Activated B cell treated with CpG ODN at 0.5 μM for 24 hours (primary cell): ENCODE data around the gene OR4D2. TPM values are rescaled to one million over a fixed set of nuclear protein-coding genes. Genes with fewer than 3 reads are reported as not detected.

Source experiments
- ATAC-seq: fragments of 200-7000 bp; cut with Tn5 transposase; one replicate; pipeline ENCODE4 v1.10.0; 2021; ENCODE audit warnings: low read depth, mild to moderate bottlenecking, moderate library complexity
- CTCF ChIA-PET: fragments of 350-600 bp; sonication (Branson Sonifier 250); formaldehyde crosslinking; loops from one replicate; lab custom pipeline; 2021; ENCODE audit warnings: antibody characterized with exemption; lab: Charles Lee
- POLR2A ChIA-PET: fragments of 350-600 bp; sonication (Branson Sonifier 250); formaldehyde crosslinking; loops from one replicate; lab custom pipeline; 2021; ENCODE audit warnings: antibody characterized with exemption; lab: Charles Lee
- DNase-seq: peaks from one replicate; pipeline ENCODE4 v3.0.0; 2022
- H3K27ac Mint-ChIP-seq: one replicate; pipeline ENCODE4 v1.8.0; 2020; ENCODE audit warnings: mixed read lengths
- H3K27me3 Mint-ChIP-seq: one replicate; pipeline ENCODE4 v1.8.0; 2021; ENCODE audit warnings: mixed read lengths
- H3K36me3 Mint-ChIP-seq: one replicate; pipeline ENCODE4 v1.8.0; 2021; ENCODE audit warnings: low read depth, mixed read lengths
- H3K4me1 Mint-ChIP-seq: one replicate; pipeline ENCODE4 v1.8.0; 2021; ENCODE audit warnings: mixed read lengths
- H3K4me3 Mint-ChIP-seq: one replicate; pipeline ENCODE4 v1.8.0; 2020; ENCODE audit warnings: mild to moderate bottlenecking, mixed read lengths
- H3K9me3 Mint-ChIP-seq: one replicate; pipeline ENCODE4 v1.8.0; 2020; ENCODE audit warnings: mixed read lengths
- CTCF ChIP-seq: fragments of 200-600 bp; IDR thresholded peaks from one replicate; pipeline ENCODE4 v1.8.0; 2022; ENCODE audit warnings: antibody characterized with exemption, mild to moderate bottlenecking
- intact Hi-C: fragments of 100-400 bp; cut with micrococcal nuclease; formaldehyde crosslinking; loops from one replicate; pipeline ENCODE4 v1.15.1; 2024
- total RNA-seq: library from RNA; stranded (reverse); gene quantifications from 2 replicates; pipeline ENCODE4 v1.2.3, GENCODE V29; 2022

The OR4D2 gene
- total RNA-seq, 1 donor from 2014 or later = not detected

- H3K27ac Mint-ChIP-seq = no peak overlapping the region
- H3K4me1 Mint-ChIP-seq = peaks cover 16% of the 10 kb centered on the region
- no peaks in the 10 kb centered on the region for H3K36me3 Mint-ChIP-seq
- no peak for TF ChIP-seq CTCF
- no peak for ATAC-seq
- DNase-seq = no peak
- no peak overlapping the region for H3K4me3 Mint-ChIP-seq
- H3K9me3 Mint-ChIP-seq = no peaks in the 10 kb centered on the region
- peaks cover 12% of the 10 kb centered on the region for H3K27me3 Mint-ChIP-seq
- intact Hi-C loops = no loop called here
- ChIA-PET POLR2A (no interaction called here), CTCF (no interaction called here)
Observed at GRCh38 chr17:58189436-58190146, 22.8 kb downstream of the OR4D2 start.

DNA sequence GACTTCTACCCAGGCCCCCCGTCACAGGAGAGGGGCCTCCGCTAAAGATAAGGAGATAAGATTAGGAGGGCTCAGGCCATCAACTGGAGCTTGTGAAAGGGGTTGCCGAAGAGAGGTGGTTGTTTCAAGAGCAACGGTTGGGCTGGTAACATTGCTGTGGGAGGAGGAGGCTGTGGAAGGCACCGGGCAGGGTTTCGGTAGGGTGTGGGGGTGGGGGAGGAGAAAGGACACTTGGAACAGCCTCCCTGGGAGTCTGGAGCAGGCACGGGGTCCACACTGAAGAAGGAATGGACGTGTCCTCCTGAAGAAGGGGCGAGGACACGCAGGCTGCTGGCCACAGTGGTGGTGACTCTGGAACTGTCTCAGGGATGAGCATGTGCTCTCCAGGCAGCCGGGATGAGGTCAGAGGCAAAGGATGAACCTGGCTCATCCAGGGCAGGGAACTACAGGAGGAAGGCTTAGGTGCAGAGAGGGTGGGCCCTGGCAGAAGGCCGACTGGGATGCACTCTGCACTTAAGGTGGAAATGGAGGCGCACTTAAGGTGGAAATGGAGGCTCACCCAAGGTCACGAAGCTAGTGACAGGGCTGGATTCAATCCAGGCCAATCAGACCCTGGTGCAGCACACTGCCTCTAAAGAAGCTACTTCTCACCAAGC lies 24.6 kb downstream of the OR4D2 start:
- no peaks in the 10 kb centered on the region for H3K9me3 Mint-ChIP-seq
- no peaks in the 10 kb centered on the region for H3K36me3 Mint-ChIP-seq
- peaks cover 12% of the 10 kb centered on the region for H3K27me3 Mint-ChIP-seq
- ATAC-seq (no peak), DNase-seq (no peak)
- intact Hi-C loops = no loop called here
- POLR2A ChIA-PET = no interaction called here
- no peak for TF ChIP-seq CTCF
- H3K4me3 Mint-ChIP-seq = no peak overlapping the region
- peaks cover 3% of the 10 kb centered on the region for H3K4me1 Mint-ChIP-seq
- no peak overlapping the region for H3K27ac Mint-ChIP-seq
- CTCF ChIA-PET = interaction anchor here (1.9 kb wide), 1 partner anchor 9 kb away, joined by 6 read pairs; no protein-coding TSS in a partner anchor

- CTCF ChIA-PET = no interaction called here
- no peaks in the 10 kb centered on the region for H3K36me3 Mint-ChIP-seq
Observed at GRCh38 chr17:58192612-58193011, 25.8 kb downstream of the OR4D2 start, which contains the start of gene EPX. EPX (plus strand) TSS chr17:58192726; CDS start chr17:58192847, 121 bp downstream.

DNA sequence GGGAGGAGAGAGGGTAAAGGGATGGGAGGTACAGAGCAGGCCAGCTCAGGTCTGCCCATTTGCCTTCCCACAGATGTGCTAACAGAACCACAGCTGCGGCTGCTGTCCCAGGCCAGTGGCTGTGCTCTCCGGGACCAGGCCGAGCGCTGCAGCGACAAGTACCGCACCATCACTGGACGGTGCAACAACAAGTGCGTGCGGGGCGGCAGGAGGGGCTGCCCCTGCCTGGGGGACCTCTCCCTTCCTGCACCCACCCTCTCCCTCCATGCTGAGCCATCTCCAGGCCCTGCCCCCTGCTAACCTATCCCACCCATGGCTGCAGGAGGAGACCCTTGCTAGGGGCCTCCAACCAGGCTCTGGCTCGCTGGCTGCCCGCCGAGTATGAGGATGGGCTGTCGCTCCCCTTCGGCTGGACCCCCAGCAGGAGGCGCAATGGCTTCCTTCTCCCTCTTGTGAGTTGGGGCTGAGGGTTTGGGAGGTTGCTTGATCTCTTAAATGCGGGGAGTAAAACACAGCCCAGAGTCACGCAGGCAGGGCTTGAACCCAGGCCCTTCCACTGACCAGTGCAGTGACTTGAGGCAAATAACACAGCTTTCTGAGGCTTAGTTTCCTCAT lies 27.0 kb downstream of the OR4D2 start:
- Mint-ChIP-seq H3K9me3 (no peaks in the 10 kb centered on the region), H3K36me3 (no peaks in the 10 kb centered on the region), H3K27me3 (peaks cover 34% of the 10 kb centered on the region), H3K27ac (no peak overlapping the region), H3K4me3 (no peak overlapping the region), H3K4me1 (no peaks in the 10 kb centered on the region)
- ATAC-seq (no peak), DNase-seq (no peak)
- intact Hi-C loops = no loop called here
- ChIA-PET CTCF (interaction anchor here (0.6 kb wide), 1 partner anchor 333 kb away, joined by 5 read pairs; no protein-coding TSS in a partner anchor), POLR2A (no interaction called here)
- TF ChIP-seq CTCF = no peak

More at GRCh38 chr17:58192612-58193011, 25.8 kb downstream of the OR4D2 start, which contains the start of gene EPX:
- no peak for TF ChIP-seq CTCF
- Mint-ChIP-seq H3K4me3 (no peak within 1 kb of the TSS), H3K4me1 (no peaks in the 10 kb centered on the region), H3K9me3 (no peaks in the 10 kb centered on the region), H3K27me3 (peaks cover 24% of the 10 kb centered on the region), H3K27ac (no peak within 1 kb of the TSS)
- intact Hi-C loops = no loop called here
- POLR2A ChIA-PET = no interaction called here
- no peak for DNase-seq
- no peak for ATAC-seq
